GM06990 (cell line): ENCODE results near the gene TACR1.

Experiments used
- DNase-seq: peaks from one replicate; pipeline ENCODE4 v3.0.0-alpha.2; 2011; ENCODE audit not compliant: insufficient read length; ENCODE audit errors: extremely low read depth
- H3K27me3 ChIP-seq: replicated peaks from 2 replicates; pipeline ENCODE4 v1.6.0; 2011; ENCODE audit warnings: low read length; ENCODE audit not compliant: control insufficient read depth, insufficient read depth
- H3K36me3 ChIP-seq: 2 replicates; pipeline ENCODE4 v1.5.1; 2011; ENCODE audit warnings: low read length; ENCODE audit not compliant: control insufficient read depth, insufficient read depth
- H3K4me3 ChIP-seq: replicated peaks from 2 replicates; pipeline ENCODE4 v1.5.1; 2011; ENCODE audit warnings: low read depth, mild to moderate bottlenecking, control low read depth, low read length
- TF ChIP-seq, protein P1 (sequence below): IDR thresholded peaks from 2 replicates; pipeline ENCODE4 v1.5.1; 2011; ENCODE audit warnings: low read length, control low read depth, mild to moderate bottlenecking, inconsistent platforms; ENCODE audit not compliant: insufficient read depth, poor library complexity, severe bottlenecking

TACR1 gene

DNA sequence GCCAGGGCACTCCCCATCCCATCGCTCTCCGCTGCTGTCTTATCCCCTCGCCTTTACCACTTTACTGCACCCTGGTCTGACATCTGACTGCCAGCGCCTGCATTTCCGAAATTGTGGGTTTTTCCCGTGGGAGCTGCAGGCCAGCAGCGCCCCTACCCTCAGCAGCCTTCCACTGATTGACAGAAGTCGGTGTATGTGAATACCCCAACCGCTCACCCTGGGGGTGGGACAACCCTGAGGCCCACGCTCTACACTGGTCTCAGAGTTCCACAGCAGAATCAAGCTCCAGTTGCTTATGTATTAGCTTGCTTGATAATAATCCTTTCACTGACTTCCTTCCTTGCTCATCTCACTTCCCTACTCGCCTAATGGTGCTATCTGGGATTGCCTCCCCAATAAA, 178.8 kb downstream of the TACR1 start:
- Histone ChIP-seq H3K4me3 (no peak overlapping the region), H3K36me3 (no peaks in the 10 kb centered on the region), H3K27me3 (no peaks in the 10 kb centered on the region)
- TF ChIP-seq, protein P1, sequence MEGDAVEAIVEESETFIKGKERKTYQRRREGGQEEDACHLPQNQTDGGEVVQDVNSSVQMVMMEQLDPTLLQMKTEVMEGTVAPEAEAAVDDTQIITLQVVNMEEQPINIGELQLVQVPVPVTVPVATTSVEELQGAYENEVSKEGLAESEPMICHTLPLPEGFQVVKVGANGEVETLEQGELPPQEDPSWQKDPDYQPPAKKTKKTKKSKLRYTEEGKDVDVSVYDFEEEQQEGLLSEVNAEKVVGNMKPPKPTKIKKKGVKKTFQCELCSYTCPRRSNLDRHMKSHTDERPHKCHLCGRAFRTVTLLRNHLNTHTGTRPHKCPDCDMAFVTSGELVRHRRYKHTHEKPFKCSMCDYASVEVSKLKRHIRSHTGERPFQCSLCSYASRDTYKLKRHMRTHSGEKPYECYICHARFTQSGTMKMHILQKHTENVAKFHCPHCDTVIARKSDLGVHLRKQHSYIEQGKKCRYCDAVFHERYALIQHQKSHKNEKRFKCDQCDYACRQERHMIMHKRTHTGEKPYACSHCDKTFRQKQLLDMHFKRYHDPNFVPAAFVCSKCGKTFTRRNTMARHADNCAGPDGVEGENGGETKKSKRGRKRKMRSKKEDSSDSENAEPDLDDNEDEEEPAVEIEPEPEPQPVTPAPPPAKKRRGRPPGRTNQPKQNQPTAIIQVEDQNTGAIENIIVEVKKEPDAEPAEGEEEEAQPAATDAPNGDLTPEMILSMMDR = no peak
- no peak for DNase-seq

GRCh38 chr2:75019790-75020189, 179.5 kb downstream of the TACR1 start:
- Histone ChIP-seq H3K27me3 (no peaks in the 10 kb centered on the region), H3K36me3 (no peaks in the 10 kb centered on the region), H3K4me3 (no peak overlapping the region)
- DNase-seq = no peak
- TF ChIP-seq, protein P1 = no peak

GRCh38 chr2:75018162-75018561, 181.2 kb downstream of the TACR1 start:
- no peak for DNase-seq
- H3K27me3 ChIP-seq = no peaks in the 10 kb centered on the region
- no peak overlapping the region for H3K4me3 ChIP-seq
- no peaks in the 10 kb centered on the region for H3K36me3 ChIP-seq
- TF ChIP-seq, protein P1 = no peak

GRCh38 chr2:75012080-75012479, 187.2 kb downstream of the TACR1 start:
- Histone ChIP-seq H3K4me3 (no peak overlapping the region), H3K27me3 (no peaks in the 10 kb centered on the region), H3K36me3 (no peaks in the 10 kb centered on the region)
- TF ChIP-seq, protein P1 = no peak
- DNase-seq = no peak

DNA sequence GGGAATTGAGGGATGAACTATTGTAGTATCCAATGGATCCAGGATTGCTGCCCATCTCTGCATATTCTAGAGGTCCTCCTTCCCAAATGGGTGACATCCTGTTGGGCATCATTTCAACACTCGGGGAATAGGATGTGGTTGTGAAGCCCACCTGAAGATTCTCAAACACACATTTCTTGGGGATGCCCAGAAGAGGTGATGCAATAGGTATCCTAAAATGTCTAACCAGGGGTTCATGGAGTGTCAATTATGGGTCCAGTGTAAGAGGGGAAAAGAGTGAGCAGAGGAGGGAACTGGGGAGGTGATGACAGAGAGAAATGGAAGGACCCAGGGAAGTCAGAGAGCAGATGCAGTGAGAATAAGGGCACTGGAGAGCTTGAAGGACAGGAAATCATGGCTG, 188.7 kb downstream of the TACR1 start:
- Histone ChIP-seq H3K27me3 (no peaks in the 10 kb centered on the region), H3K4me3 (no peak overlapping the region), H3K36me3 (no peaks in the 10 kb centered on the region)
- DNase-seq = no peak
- TF ChIP-seq, protein P1 = no peak

DNA sequence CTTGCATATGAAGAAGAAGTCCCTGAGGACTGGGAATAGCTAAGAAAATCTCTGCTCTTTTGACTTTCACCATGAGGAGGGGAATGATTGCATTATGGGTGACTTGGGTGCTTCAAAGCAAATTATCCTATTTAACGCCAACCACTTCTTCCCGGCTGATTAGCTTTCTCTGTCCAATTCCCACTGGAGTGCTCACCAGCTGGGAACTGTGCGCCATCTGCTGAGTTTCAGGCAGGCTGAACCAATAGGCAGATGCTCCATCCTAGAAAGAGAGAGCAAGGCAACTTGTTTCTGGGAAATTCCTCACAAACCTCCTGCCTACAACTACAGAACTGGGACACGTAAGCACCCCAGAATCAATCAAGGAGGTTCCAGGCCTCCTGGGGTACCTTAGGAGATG, 191.5 kb downstream of the TACR1 start:
- TF ChIP-seq, protein P1 = no peak
- H3K4me3 ChIP-seq = no peak overlapping the region
- no peaks in the 10 kb centered on the region for H3K36me3 ChIP-seq
- DNase-seq = no peak
- no peaks in the 10 kb centered on the region for H3K27me3 ChIP-seq
